ENCODE results near the gene MIR17HG. TPM values are rescaled to one million over a fixed set of nuclear protein-coding genes. Genes with fewer than 3 reads are reported as not detected.

The MIR17HG gene
- total RNA-seq (2021) (6.5 and 6.9 TPM in 2 replicates), Bru-seq, nascent RNA (percentile 98 among the genes with signal in this experiment), BruChase-seq, experiment 1, labeled RNA remaining after a 2-hour chase (percentile 67 among the genes with signal in this experiment), BruChase-seq, experiment 2, labeled RNA remaining after a 6-hour chase (percentile 42 among the genes with signal in this experiment)
- long read RNA-seq, partial matches to known transcripts, result 0 of 1 reads
- long read RNA-seq, other reads (novel, unspliced or antisense), result 0 of 1 reads

DNA sequence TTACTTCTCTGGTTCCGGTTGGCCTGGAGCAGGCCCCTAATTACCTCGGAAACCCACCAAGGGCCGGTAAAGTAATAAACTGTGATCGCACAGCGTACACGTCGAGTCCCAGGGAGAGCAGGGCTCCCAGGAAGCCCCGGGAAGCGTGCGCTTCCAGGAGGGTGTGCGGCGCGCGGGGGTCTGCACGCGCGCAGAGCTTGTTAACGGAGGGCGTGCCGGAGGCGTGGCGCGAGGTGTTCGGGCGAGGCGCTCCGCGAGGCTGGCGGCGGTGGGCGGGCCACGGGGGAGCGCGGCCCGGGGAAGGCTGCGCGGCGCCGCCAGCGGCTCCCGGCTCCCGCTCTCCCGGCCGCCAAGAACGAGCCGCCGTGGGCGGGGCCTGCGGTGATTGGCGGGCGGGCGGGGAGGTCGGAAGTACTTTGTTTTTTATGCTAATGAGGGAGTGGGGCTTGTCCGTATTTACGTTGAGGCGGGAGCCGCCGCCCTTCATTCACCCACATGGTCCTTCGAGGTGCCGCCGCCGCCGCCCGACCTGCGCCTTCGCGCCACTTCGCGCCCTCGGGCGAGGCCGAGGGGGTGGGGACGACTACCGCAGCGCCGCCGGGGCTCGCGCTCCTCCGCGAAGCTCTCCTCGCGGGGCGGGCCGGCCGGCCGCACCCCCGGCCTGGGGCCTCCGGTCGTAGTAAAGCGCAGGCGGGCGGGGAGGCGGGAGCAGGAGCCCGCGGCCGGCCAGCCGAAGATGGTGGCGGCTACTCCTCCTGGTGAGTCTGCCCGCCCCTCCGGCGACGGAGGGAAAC is at the start of gene MIR17HG:
MIR17HG (plus strand) TSS at position 486 of the 794 bp plus-strand sequence.
- Histone ChIP-seq H3K36me3 (ENCODE audit: low read depth) (peaks cover 33% of the 10 kb centered on the region), H4K20me1 (ENCODE audit: insufficient read depth) (peaks cover 29% of the 10 kb centered on the region), H3K27me3 (ENCODE audit: insufficient read depth, low read depth) (no peaks in the 10 kb centered on the region), H3K4me3 (peak within 1 kb of the TSS; percentile 99; the same call in 1 of the 2 replicates), H3K9me2 (ENCODE audit: insufficient read depth) (no peaks in the 10 kb centered on the region), H3K27ac (peak within 1 kb of the TSS; percentile 81), H3K4me2 (peak within 1 kb of the TSS; percentile 92), H3K79me2 (ENCODE audit: low read depth) (peaks cover 35% of the 10 kb centered on the region), H3K4me1 (replicated peaks; ENCODE audit: insufficient read depth) (peaks cover 20% of the 10 kb centered on the region), H2AFZ (peak within 1 kb of the TSS; percentile 84), H3K9me3 (ENCODE audit: insufficient read depth, low read depth) (no peaks in the 10 kb centered on the region), H3F3A (ENCODE audit: insufficient read depth, low read depth) (peaks cover 30% of the 10 kb centered on the region)
- BruUV-seq (replicated peaks), result TSS peak; percentile 22
- POLR2A ChIA-PET (ENCODE audit: unreplicated experiment), result no interaction called here
- CTCF ChIA-PET, result interaction anchor here (0.7 kb wide), 1 partner anchor 94 kb away, joined by 10 read pairs; no protein-coding TSS in a partner anchor
- peak; percentile 81 to 89 for DNase-seq
- intact Hi-C loops (cut with micrococcal nuclease; ENCODE audit: unreplicated experiment), result loop anchor here (10.0 kb wide), 1 partner anchor 213 kb away; no protein-coding TSS in a partner anchor
- TF ChIP-seq EZH2 (IDR thresholded peaks at IDR 0.05; ENCODE audit: low read depth), result no peak
- TF ChIP-seq, protein P1, sequence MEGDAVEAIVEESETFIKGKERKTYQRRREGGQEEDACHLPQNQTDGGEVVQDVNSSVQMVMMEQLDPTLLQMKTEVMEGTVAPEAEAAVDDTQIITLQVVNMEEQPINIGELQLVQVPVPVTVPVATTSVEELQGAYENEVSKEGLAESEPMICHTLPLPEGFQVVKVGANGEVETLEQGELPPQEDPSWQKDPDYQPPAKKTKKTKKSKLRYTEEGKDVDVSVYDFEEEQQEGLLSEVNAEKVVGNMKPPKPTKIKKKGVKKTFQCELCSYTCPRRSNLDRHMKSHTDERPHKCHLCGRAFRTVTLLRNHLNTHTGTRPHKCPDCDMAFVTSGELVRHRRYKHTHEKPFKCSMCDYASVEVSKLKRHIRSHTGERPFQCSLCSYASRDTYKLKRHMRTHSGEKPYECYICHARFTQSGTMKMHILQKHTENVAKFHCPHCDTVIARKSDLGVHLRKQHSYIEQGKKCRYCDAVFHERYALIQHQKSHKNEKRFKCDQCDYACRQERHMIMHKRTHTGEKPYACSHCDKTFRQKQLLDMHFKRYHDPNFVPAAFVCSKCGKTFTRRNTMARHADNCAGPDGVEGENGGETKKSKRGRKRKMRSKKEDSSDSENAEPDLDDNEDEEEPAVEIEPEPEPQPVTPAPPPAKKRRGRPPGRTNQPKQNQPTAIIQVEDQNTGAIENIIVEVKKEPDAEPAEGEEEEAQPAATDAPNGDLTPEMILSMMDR (conservative IDR thresholded peaks at IDR 0.05), result no peak

DNA sequence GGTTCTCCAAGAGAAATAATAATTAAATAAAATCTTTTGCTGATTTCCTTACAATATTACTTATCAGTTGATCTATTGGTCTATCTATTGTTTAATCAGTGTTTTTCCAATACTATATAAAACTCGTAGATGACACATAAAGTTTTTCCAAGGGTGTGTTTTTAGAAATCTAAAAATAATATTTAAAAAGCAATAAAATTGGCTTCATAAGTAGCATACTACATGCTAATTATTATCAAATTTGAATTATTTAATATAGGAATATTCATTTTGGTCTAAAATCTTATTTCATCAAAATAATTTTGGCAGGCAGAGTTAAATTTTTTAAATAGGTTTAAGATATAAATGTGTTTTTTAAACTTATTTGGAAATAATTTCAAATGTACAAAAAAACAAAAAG is 49.4 kb upstream of the MIR17HG start:
- Histone ChIP-seq H3K36me3 (ENCODE audit: low read depth) (no peaks in the 10 kb centered on the region), H3F3A (ENCODE audit: insufficient read depth, low read depth) (no peaks in the 10 kb centered on the region), H3K4me3 (no peak overlapping the region), H3K27me3 (ENCODE audit: insufficient read depth, low read depth) (no peaks in the 10 kb centered on the region), H2AFZ (no peak overlapping the region), H3K9me2 (ENCODE audit: insufficient read depth) (no peaks in the 10 kb centered on the region), H4K20me1 (ENCODE audit: insufficient read depth) (no peaks in the 10 kb centered on the region), H3K9me3 (ENCODE audit: insufficient read depth, low read depth) (no peaks in the 10 kb centered on the region), H3K27ac (no peak overlapping the region), H3K79me2 (ENCODE audit: low read depth) (no peaks in the 10 kb centered on the region), H3K4me1 (replicated peaks; ENCODE audit: insufficient read depth) (no peaks in the 10 kb centered on the region), H3K4me2 (no peak overlapping the region)
- POLR2A ChIA-PET (ENCODE audit: unreplicated experiment), result no interaction called here
- BruUV-seq (replicated peaks), result no TSS peak
- CTCF ChIA-PET, result no interaction called here
- intact Hi-C loops (cut with micrococcal nuclease; ENCODE audit: unreplicated experiment), result no loop called here
- TF ChIP-seq, protein P1 (conservative IDR thresholded peaks at IDR 0.05), result no peak
- no peak for TF ChIP-seq EZH2 (IDR thresholded peaks at IDR 0.05; ENCODE audit: low read depth)
- DNase-seq, result no peak

DNA sequence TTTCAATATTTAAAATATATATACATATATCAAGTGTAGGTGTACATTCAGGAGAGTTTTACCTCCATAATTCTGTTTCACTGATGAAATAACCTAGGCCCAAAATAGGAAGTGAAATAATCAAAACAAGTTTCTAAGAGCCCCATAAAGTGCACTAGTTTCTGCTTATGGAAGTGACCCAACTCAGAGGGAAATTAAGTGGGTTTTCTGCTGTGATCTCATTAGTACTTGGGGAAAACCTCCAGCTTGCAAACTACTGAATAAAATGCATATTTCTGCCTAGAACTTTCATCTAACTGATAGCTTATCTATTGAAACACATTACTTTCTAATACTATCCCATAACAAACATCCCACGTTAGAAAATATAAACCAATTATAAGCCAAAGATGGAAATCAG is 45.4 kb upstream of the MIR17HG start:
- no peaks in the 10 kb centered on the region for H3K27me3 ChIP-seq (ENCODE audit: insufficient read depth, low read depth)
- no peaks in the 10 kb centered on the region for H3K79me2 ChIP-seq (ENCODE audit: low read depth)
- POLR2A ChIA-PET (ENCODE audit: unreplicated experiment), result no interaction called here
- no TSS peak for BruUV-seq (replicated peaks)
- no peak for DNase-seq
- no peak overlapping the region for H3K27ac ChIP-seq
- no peaks in the 10 kb centered on the region for H3K9me3 ChIP-seq (ENCODE audit: insufficient read depth, low read depth)
- H3K36me3 ChIP-seq (ENCODE audit: low read depth), result no peaks in the 10 kb centered on the region
- TF ChIP-seq EZH2 (IDR thresholded peaks at IDR 0.05; ENCODE audit: low read depth), result no peak
- TF ChIP-seq, protein P1 (conservative IDR thresholded peaks at IDR 0.05), result no peak
- CTCF ChIA-PET, result no interaction called here
- H3F3A ChIP-seq (ENCODE audit: insufficient read depth, low read depth), result no peaks in the 10 kb centered on the region
- no peaks in the 10 kb centered on the region for H4K20me1 ChIP-seq (ENCODE audit: insufficient read depth)
- H3K4me2 ChIP-seq, result no peak overlapping the region
- H2AFZ ChIP-seq, result no peak overlapping the region
- H3K9me2 ChIP-seq (ENCODE audit: insufficient read depth), result no peaks in the 10 kb centered on the region
- intact Hi-C loops (cut with micrococcal nuclease; ENCODE audit: unreplicated experiment), result no loop called here
- no peaks in the 10 kb centered on the region for H3K4me1 ChIP-seq (replicated peaks; ENCODE audit: insufficient read depth)
- no peak overlapping the region for H3K4me3 ChIP-seq
